Measurements from ENCODE around the gene STIM1.

DNA sequence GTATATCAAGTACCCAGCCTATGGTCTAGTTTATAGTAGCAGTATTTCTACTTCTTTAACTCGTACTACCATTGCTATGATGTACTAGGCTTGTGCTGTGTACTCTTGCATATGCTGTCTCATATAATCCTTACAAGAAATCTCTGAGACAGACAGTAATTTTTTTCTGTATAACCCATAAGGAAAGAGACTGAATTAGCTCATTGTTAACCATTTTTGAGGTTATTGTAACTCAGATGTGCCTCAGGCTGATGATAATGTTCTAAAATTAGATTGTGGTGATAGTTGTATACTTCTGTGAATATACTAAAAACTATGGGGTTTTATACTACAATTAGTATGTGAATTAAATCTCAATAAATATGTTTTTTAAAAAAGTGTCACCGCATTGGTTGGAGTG is 127.0 kb downstream of the STIM1 start:
- TF ChIP-seq, protein P1, sequence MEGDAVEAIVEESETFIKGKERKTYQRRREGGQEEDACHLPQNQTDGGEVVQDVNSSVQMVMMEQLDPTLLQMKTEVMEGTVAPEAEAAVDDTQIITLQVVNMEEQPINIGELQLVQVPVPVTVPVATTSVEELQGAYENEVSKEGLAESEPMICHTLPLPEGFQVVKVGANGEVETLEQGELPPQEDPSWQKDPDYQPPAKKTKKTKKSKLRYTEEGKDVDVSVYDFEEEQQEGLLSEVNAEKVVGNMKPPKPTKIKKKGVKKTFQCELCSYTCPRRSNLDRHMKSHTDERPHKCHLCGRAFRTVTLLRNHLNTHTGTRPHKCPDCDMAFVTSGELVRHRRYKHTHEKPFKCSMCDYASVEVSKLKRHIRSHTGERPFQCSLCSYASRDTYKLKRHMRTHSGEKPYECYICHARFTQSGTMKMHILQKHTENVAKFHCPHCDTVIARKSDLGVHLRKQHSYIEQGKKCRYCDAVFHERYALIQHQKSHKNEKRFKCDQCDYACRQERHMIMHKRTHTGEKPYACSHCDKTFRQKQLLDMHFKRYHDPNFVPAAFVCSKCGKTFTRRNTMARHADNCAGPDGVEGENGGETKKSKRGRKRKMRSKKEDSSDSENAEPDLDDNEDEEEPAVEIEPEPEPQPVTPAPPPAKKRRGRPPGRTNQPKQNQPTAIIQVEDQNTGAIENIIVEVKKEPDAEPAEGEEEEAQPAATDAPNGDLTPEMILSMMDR (IDR thresholded peaks at IDR 0.05; ENCODE audit: low read depth, low read length, poor library complexity, severe bottlenecking) = no peak
- TF ChIP-seq EZH2phosphoT487 (IDR thresholded peaks at IDR 0.05; ENCODE audit: borderline replicate concordance, low read length) = no peak
